ENCODE data around the gene HAVCR1.
A peak's percentile ranks its signal among the peaks of the same experiment; 100 is the strongest.
"Not testable (repeated sequence)": the region's sequence is repeated elsewhere in the genome, so short reads cannot be mapped to it uniquely, and the experiment has no call there.

Gene HAVCR1

DNA sequence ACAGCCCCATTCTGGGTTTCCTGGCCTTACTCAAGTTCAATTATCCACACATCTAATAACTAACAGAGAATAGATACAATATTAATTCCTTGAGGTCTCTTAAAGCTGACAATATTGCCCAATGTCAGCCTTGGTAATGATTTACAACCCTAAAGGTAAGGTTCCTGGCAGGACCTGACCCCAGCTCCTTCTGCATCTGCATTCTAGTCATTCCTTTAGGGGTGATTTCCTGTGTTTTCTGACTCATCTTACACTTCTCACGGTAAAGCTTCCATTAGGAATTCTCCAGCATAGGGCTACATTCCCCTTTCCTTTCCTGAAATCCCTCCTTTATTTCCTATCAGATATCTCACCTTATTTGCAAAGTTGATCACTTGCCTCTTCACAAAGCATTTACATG, 9.3 kb downstream of the HAVCR1 start:
- no peak for DNase-seq

DNA sequence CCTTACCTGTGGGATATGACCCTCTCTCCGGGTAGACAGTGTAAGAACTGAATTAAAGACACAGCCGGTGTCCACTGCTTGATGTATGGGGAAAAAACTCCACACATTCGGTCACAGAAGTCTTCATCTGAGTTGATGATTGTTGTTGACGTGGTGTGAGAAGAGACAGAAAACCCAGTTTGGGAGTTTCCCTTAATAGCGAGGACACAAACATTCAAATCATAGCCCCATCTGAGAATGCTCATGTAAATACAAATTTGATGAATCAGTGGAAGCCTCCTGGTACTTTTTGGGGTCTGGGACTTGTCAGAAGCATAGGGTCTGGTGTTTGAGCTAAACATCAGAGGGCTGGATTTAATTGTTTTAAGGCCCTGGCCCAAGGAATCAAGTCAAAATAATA, 11.0 kb downstream of the HAVCR1 start:
- no peak for DNase-seq

DNA sequence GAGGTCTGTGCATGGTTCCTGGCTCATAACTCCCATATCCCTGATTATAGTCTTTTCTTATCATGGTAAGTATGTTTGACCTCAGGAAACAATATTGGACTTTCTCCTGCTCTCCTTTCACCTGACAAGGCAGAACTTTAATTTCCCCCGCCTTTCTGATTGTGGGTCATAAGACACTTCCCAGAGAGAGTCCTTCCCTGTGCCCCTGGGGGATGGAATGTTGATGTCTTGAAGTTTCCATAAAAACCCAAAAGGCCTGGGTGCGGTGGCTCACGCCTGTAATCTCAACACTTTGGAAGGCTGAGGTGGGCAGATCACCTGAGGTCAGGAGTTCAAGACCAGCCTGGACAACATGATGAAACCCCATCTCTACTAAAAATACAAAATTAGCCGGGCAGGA, 11.9 kb downstream of the HAVCR1 start:
- DNase-seq, result not testable (repeated sequence)

DNA sequence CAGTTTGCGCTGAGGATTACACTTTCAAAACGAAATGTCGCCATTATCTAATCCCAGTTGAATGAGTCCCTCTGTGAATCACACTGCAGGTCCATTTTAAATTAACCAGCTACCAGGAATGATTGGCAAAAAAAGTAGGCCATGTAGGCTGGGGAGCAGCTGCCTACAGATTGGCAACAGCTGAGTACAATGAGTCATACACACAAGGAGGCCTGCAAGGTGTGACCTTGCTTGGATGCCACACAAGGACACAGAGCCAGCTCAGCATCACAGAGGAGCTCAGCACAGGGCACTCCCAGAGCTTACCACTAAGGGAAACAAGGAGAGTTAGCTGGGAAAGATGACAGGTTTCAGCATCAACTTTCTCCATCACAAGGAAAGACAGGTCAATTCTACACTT, 12.9 kb downstream of the HAVCR1 start:
- DNase-seq, result peak; percentile 6

DNA sequence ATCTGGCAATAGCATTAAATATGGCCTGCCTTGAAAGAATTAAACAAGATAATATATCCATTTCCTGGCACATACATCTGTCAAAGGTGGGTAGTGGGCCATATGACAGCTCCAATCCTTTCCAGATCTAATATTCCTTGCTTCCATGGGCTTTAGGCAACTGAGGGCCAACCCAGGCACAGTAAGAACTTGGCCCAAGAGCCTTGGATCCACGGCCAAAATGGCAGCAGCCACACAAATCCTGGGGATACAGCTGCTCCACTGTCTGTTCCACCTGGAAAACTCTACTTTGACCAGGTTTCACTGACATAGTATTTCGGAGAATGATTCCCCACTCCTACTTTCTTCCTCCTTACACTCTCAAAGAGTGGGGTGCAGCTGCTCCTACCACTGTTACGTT, 13.3 kb downstream of the HAVCR1 start:
- DNase-seq, result no peak

DNA sequence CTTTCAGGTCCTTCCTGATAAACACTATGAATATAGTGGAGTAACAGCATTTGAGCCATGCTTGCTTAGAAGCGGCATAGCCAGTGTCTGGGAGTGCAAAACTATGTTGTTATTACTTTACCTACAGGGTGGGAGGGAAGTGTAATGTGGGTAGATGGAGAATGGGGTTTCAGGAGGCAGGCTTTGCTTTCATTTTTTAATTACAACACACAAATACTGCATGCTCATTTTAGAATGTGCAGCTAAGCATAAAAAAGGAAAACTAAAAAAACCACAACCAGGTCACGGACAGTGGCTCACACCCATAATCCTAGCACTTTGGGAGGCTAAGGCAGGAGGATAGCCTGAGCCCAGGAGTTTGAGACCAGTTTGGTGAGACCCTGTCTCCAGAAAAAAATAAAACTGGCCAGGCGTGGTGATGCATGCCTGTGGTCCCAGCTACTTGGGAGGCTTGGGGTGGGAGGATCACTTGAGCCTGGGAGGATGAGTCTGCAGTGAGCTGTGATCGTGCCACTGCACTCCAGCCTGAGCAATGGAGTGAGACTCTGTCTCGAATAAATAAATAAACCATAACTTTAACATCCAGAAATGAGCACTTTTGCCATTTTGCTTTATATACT, 20.2 kb downstream of the HAVCR1 start:
- DNase-seq, result no peak

DNA sequence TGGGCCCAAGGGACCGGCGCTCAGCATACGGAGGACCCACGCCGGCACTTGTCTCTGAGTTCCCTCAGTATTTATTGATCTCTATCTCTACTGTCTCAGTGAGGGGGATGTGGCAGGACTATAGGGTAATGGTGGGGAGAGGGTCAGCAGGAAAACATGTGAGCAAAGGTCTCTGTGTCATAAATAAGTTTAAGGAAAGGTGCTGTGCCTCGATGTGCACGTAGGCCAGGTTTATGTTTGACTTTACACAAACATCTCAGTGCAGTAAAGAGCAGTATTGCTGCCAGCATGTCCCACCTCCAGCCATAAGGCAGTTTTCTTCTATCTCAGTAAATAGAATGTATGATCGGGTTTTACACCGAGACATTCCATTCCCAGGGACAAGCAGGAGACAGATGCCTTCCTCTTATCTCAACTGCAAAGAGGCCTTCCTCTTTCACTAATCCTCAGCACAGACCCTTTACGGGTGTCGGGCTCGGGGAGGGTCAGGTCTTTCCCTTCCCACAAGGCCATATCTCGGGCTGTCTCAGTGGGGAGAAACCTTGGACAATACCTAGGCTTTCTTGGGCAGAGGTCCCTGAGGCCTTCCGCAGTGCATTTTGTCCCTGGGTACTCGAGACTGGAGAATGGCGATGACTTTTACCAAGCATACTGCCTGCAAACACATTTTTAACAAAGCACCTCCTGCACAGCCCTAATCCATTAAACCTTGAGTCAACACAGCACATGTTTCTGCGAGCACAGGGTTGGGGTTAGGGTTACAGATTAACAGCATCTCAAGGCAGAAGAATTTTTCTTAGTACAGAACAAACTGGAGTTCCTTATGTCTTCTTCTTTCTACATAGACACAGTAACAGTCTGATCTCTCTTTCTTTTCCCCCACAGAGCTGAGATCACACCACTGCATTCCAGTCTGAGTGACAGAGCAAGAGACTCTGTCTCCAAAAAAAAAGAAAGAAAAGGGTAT, 24.5 kb downstream of the HAVCR1 start:
- DNase-seq, result not testable (repeated sequence)

DNA sequence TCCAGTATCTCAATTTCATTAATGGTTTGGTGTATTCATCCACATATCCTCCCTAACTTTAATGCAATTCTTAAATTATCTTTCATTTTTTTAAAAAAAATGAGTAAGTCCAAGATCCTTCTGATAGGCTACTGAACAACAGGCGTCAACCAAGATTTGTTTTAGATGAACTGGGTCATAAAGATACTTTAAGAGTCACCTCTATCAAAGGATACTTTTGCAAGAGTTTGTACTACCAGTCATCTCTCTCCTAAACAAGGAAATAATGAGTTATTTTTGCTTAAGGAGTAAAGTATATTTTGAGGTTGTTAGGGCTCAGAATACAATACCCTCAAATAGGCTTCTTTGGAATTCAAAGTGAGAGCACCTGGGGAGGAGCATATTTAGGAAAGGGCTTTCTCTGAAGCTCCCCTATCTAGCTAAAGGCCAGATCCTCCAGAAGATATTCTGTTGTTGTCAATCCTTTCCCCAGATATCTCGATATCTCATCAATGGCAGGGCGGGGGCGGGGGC, 25.8 kb downstream of the HAVCR1 start:
- DNase-seq, result no peak

DNA sequence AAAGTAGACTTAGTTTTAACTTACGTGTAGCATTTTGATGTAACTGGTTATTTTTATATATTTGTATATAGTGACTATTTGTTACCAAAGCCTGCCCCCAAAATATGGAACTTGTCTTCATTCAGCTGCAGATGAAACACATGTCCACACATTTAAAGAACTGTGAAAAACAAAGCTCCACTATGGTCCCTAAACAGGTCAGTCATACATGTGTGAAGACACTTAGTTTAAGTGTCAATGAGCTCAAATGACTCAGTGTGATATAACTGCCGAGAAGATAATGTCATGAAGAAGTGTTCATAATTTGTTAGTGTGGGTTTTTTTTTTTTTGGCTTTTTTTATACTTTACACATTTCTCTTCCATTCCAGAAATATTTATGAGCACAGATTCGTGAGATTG, 28.2 kb downstream of the HAVCR1 start:
- DNase-seq, result no peak

DNA sequence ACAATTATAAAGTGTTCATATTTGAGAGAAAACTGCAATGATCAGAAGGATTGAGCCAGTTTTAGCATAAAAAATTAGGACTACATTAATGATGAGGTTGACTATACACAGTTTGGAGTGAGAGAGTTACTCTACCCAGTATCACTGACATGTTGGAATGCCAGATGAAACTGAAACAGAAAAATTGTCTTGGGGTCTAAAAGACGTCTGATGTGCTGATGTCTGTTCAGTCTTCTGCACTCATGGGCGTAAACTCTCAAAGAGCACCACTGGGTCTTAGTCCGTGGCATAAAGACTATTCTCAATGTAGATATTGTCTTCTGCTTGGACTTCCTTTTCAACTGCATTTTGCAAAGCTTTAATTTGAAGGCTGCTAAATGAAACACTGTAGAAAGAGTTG, 29.5 kb downstream of the HAVCR1 start:
- DNase-seq, result no peak

DNA sequence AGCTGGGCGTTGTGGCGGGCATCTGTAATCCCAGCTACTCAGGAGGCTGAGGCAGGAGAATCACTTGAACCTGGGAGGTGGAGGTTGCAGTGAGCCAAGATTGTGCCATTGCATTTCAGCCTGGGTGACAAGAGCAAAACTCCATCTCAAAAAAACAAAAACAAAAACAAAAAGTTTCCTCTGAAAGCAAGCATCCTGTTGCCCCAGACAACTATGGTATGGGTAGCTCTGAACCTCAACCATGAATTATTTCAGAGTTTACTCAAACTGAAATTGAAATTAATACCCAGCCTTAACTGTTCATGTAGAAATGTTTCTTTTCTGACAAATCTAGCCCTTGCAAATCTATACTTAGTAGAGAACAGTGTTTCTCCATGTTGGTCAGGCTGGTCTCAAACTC, 31.3 kb downstream of the HAVCR1 start:
- DNase-seq, result not testable (repeated sequence)

DNA sequence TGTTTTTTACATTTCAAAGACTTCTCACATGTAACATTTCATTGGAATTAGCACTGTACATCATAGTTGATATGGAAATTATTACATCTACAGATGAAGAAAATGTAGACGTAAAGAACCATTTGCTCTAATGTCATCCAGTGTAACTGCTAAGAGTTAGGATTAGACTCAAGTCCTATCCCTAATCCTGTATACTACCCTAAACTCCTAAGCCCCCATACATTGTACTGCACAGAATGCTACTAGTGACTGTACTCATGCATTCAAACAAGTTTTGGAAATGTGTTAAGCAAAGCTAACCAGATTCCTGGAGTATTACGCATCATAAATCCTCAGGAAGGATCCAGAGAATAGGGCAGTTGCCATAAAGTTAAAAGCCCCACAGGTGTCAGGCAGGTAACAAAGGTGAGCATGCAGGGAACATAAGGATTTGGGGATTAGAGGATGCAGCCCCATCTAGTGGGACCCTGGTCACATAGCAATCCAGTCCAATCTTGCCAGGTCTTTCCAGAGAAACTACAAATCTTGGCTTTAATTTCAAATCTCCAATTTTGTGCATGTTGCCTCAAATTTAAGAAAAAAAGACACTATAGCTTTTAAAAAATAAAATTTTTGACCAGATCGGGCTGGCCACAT, 32.0 kb downstream of the HAVCR1 start:
- no peak for DNase-seq

DNA sequence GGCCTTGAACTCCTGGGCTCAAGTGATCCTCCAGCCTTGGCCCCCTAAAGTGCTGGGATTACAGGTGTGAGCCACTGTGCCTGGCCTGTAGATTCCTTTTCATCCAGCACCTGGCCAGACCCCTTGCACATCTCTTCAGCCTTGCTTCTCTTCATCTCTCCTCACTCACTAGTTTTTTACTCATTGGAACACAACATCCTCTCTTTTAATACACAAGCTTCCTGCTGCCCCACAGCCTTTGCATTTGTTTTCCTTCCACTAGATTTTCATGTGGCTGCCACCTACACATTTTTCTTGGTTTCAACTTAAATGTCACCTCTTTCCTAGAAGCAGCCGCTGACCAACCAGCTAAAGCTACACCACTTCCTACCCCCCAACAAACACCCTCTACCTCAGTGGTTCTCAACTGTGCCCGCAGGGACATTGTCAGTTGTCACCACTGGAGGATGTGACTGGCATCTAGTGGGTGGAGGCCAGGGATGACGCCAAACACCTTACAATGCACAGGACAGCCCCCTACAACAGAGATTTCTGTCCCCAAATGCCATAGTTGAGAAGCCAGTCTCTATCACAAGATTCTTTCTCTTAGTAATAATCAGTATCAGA, 33.7 kb downstream of the HAVCR1 start:
- DNase-seq, result no peak

DNA sequence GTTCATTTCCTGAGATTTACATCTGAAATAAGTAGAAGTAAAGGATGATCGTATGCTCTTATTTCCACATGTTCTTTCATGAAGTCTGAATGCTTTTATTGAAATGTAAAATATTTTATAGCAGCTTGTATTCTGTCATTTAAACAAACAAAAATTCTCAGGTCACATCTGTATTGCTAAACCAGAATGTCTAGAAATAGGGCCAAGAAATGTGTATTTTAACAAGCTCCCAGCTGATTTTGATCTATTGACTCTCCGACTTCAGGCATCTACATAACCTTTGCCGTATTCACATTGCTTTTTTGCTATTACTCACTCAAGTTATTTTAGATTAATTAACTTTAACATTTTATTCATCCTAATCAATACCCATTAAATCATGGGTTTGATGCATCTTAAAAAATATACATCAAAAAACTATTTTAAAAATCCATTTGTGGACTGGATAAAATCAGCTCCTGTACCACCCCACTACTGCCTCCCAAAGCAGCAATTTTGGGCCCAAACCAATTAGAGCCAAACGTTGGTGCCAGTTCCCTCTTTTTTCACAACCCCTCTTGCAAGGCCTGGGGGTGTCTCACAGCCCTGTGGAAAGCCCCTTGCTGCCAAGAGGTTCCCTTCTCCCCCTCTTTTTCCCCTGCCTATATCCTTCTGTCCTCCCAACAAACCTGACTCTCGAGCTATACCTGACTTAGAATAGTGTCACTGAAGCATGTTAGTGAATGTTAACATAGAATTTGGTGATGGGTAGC, 34.5 kb downstream of the HAVCR1 start:
- DNase-seq, result no peak

DNA sequence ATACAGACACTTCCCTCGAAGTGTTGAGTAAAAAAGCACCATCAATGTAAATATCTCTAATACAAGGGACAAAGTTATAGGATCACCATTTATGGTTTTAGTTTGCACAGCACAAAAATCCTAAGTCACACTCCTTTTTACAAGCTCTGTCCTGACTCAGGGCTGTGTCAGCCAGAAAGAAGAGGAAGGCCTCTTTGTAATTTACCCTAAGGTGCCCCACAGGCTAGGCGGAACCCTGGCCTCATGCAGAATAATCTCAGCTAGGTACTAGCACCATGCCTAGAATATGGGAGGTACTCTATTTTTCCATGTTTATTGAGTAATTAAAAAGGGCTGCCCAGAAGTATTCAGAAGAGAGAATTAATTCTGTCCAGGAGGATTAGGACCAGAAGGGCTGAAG, 36.9 kb downstream of the HAVCR1 start:
- DNase-seq, result no peak

DNA sequence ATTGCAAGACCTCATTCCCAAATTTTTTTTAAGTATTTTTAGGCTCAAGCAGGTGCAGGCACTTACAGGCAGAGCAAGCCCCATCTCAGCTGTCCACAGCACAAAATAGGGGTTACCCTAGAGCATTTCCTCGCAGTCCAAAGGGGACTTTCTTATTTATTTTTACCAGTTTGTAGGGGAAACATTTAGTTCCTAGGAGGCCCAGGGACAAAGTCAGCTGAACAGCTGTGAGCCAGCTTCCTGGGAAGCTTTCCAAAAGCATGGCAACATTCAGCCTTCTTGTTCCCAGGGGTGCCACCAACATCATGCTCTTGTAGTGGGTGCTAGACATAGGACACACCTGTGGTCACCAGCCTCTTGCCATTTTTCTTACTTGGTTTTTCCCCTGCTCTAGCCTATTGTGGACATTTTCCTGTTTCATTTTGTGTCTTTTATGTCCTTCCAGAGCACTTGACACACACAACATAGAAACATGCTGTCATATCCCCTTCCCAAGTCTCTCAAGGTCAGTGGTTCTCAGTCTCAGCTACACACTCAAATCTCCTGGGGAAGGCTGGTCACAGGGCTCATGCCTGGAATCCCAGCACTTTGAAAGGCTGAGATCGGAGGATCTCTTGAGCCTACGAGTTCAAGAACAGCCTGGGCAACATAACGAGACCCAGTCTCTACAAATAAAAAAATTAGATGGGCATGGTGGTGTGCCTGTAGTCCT, 38.2 kb downstream of the HAVCR1 start:
- DNase-seq, result no peak

DNA sequence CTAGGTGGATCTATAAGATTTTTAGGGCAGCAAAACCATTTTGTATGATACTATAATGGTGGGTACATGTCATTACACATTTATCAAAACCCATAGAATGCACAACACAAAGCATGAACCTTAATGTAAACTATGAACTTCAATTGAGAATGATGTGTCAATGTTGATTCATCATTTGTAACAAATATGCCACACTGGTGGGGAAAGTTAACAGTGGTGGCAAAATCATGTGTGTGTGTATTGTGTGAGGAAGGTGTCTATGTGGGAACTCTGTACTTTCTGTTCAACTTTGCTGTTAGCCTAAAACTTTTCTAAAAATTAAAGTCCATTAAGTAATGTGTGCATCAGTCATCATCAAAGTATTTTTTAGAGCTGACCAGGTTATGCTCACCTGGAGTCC, 38.9 kb downstream of the HAVCR1 start:
- DNase-seq, result no peak

DNA sequence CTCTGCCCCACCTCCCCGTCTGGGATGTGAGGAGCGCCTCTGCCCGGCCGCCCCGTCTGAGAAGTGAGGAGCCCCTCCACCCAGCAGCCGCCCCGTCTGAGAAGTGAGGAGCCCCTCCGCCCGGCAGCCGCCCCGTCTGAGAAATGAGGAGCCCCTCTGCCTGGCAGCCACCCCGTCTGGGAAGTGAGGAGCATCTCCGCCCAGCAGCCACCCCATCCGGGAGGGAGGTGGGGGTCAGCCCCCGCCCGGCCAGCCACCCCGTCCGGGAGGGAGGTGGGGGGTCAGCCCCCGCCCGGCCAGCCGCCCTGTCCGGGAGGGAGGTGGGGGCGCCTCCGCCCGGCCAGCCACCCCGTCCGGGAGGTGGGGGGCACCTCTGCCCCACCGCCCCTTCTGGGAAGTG, 44.8 kb downstream of the HAVCR1 start:
- not testable (repeated sequence) for DNase-seq

DNA sequence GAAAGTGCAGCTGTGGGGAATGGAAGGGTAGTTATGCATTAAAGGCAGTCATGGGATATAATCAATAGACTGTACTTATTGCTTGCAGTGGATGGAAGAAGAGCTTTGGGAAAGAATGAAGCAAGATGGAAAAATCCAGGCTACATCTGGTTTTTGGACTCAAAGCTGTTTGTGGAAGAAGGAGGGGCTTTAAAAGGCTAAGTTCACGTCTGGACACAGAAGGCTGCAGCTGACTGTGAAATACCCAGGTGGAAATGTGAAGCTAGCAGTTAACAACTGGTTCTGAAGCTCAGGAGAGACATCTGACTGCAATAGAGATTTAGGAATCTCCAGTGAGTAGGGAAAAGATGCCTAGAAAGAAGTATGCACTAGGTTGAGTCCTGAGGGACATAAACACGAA, 52.7 kb downstream of the HAVCR1 start:
- no peak for DNase-seq

DNA sequence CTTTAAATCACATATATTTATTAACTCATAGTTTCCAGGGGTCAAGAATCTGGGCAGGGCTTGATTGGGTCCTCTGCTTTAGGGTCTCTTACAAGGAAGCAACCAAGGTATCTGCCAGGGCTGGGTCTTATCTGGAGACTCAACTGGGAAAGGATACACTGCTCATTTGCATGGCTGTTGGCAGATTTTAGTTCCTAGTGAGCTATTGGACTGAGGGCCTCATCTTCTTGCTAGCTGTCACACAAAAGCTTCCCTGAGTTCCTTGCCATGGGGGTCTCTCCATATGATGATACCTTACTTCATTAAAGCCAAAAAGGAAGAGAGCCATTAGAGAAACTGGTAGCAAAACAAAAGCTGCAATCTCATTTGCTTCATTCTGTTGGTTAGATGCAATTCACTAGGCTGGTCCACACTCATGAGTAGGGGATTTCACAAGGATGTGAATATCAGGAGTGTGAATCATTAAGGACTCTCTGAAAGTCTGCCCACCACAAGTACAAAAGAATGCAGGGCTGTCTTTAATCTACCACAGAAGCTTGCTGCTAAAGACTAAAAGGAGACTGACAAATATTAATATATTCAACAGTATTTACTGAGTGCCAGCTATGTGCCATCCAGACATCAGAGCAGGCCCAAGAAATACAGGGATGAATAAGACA, 53.9 kb downstream of the HAVCR1 start:
- DNase-seq, result no peak

DNA sequence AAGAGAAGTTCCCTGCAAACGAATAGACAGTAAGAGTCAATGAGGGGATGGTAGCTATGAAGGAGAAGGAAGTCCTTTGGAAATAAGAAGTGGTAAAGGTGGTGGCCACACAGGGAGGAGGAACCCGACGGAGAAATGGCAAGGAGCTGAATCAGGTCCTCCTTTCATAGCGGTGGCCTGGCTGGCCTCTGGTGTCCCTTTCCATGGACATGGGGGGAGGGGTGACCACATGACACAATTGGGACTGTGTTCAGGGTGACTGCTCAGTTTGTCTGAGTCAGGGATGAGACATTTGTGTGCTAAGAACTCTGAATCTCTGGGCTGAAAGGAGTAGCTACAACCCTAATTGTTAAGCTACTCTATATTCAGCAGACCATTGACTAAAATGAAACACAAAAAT, 67.2 kb downstream of the HAVCR1 start:
- no peak for DNase-seq
